ENCODE data around the gene SELENON. TPM values are rescaled to one million over a fixed set of nuclear protein-coding genes. Genes with fewer than 3 reads are reported as not detected.

SELENON gene
- total RNA-seq, 1 experiment from 2014 or later = 40.6 TPM

DNA sequence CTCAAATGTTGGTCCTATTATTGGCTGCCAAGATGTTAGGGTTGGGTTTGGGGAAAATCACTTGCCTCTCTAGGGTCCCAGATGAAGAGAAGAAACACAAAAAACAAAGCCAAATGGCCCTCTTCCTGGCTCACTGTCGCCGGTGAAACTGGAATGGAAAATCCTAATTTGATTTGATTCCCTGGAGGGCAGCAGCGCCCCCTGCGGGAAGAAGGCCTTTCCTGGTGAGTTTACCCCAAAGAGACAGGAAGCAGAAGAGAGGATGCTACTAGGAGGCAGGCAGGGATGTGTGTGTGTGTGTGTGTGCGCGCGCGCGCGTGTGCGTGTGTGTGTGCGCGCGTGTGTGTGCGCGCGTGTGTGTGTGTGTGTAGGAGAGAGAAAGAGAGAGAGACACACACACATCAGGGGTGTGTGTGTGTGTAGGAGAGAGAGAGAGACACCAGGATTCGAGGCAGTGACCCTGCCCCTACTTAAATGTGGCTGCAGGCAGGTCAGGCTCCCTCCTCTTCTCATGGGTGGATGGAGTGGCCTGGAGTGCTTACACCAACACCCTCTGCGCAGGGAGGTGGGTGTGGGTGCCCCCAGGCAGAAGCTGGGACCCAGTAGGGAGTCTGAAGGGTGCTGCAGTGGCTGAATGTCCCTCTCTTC, 3.1 kb upstream of the SELENON start:
- H3K36me3 Mint-ChIP-seq (ENCODE audit: insufficient read depth, unreplicated experiment) = peaks cover 6% of the 10 kb centered on the region
- H3K9me3 Mint-ChIP-seq (ENCODE audit: low read depth, unreplicated experiment) = no peaks in the 10 kb centered on the region
- peaks cover 11% of the 10 kb centered on the region for H3K4me1 Mint-ChIP-seq (ENCODE audit: low read depth, unreplicated experiment)
- TF ChIP-seq, protein P1, sequence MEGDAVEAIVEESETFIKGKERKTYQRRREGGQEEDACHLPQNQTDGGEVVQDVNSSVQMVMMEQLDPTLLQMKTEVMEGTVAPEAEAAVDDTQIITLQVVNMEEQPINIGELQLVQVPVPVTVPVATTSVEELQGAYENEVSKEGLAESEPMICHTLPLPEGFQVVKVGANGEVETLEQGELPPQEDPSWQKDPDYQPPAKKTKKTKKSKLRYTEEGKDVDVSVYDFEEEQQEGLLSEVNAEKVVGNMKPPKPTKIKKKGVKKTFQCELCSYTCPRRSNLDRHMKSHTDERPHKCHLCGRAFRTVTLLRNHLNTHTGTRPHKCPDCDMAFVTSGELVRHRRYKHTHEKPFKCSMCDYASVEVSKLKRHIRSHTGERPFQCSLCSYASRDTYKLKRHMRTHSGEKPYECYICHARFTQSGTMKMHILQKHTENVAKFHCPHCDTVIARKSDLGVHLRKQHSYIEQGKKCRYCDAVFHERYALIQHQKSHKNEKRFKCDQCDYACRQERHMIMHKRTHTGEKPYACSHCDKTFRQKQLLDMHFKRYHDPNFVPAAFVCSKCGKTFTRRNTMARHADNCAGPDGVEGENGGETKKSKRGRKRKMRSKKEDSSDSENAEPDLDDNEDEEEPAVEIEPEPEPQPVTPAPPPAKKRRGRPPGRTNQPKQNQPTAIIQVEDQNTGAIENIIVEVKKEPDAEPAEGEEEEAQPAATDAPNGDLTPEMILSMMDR (IDR thresholded peaks at IDR 0.05; ENCODE audit: unreplicated experiment) = peak; percentile 38
- peak; percentile 81 for DNase-seq
- H3K27ac Mint-ChIP-seq (ENCODE audit: unreplicated experiment) = no peak overlapping the region
- H3K27me3 Mint-ChIP-seq (ENCODE audit: unreplicated experiment) = peaks cover 39% of the 10 kb centered on the region
- BruUV-seq (replicated peaks) = no TSS peak
- intact Hi-C loops (cut with micrococcal nuclease; ENCODE audit: unreplicated experiment) = loop anchor here (5.0 kb wide), 2 partner anchors 185 to 295 kb away; no protein-coding TSS in a partner anchor
- CTCF ChIA-PET = no interaction called here
- no peak overlapping the region for H3K4me3 Mint-ChIP-seq (ENCODE audit: low read depth, unreplicated experiment)

DNA sequence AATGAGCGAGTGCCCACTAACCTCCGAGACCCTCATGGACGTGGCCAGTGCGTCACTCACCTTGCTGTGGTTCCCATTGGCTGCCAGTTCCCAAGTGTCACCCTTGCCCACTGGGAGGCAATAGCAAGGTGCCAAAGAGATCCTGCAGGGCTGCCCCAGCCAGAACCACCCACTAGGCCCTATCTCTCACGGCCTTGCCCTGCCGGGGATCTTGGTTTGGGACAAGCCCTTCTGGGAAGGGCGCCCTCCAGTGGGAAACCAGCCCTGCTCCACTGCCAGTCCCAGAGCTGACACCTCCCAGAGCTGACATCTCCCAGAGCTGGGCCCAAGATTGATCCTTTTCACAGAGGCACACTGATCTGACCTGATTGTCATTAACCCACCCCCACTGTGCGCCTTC, 2.1 kb upstream of the SELENON start:
- H3K36me3 Mint-ChIP-seq (ENCODE audit: insufficient read depth, unreplicated experiment) = peaks cover 6% of the 10 kb centered on the region
- no TSS peak for BruUV-seq (replicated peaks)
- intact Hi-C loops (cut with micrococcal nuclease; ENCODE audit: unreplicated experiment) = loop anchor here (5.0 kb wide), 2 partner anchors 186 to 296 kb away; no protein-coding TSS in a partner anchor
- no peak overlapping the region for H3K4me3 Mint-ChIP-seq (ENCODE audit: low read depth, unreplicated experiment)
- H3K27me3 Mint-ChIP-seq (ENCODE audit: unreplicated experiment) = peaks cover 32% of the 10 kb centered on the region
- peak; percentile 47 for DNase-seq
- CTCF ChIA-PET = interaction anchor here (1.2 kb wide), 1 partner anchor 189 kb away, joined by 4 read pairs; no protein-coding TSS in a partner anchor
- TF ChIP-seq, protein P1 (IDR thresholded peaks at IDR 0.05; ENCODE audit: unreplicated experiment) = peak; percentile 41
- no peaks in the 10 kb centered on the region for H3K9me3 Mint-ChIP-seq (ENCODE audit: low read depth, unreplicated experiment)
- peaks cover 11% of the 10 kb centered on the region for H3K4me1 Mint-ChIP-seq (ENCODE audit: low read depth, unreplicated experiment)
- no peak overlapping the region for H3K27ac Mint-ChIP-seq (ENCODE audit: unreplicated experiment)

DNA sequence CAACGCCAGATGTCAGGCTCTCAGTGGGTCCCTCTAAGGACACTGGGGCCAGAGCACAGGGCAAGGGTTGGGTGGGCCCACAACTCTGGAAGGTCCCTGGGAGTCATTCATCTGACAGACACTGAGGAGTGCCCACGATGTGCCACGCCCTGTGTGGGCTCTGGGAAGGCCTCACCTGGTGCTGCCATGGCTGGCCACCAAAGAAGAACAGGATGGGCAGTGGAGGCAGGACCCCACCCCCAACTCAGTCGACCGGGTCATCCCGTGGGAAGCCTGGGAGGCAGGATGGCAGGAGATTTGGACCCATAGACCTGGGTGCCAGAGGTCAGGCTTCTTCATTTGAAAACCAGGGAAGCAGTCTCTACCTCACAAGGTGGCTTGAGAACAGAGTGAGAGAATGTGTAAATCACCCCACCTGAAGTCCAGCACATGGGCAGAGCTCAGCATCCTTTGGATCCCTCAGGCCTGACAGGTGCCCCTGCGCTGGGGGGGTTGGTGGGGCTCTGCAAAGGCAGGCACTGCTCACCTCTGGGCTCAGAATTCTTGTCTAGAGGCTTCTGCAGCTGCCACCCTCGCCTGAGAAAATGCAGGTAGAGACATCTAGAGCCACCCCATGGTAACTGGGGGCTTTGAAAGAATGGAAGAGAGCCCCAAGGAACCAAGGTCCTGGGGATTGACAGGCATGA, 1.2 kb upstream of the SELENON start:
- H3K36me3 Mint-ChIP-seq (ENCODE audit: insufficient read depth, unreplicated experiment) = peaks cover 6% of the 10 kb centered on the region
- no peak overlapping the region for H3K27ac Mint-ChIP-seq (ENCODE audit: unreplicated experiment)
- peak overlapping the region; percentile 77 for H3K4me3 Mint-ChIP-seq (ENCODE audit: low read depth, unreplicated experiment)
- no peak for DNase-seq
- intact Hi-C loops (cut with micrococcal nuclease; ENCODE audit: unreplicated experiment) = loop anchor here (5.0 kb wide), 2 partner anchors 187 to 297 kb away; no protein-coding TSS in a partner anchor
- peaks cover 11% of the 10 kb centered on the region for H3K4me1 Mint-ChIP-seq (ENCODE audit: low read depth, unreplicated experiment)
- CTCF ChIA-PET = interaction anchor here (1.2 kb wide), 1 partner anchor 190 kb away, joined by 4 read pairs; no protein-coding TSS in a partner anchor
- H3K27me3 Mint-ChIP-seq (ENCODE audit: unreplicated experiment) = peaks cover 32% of the 10 kb centered on the region
- TF ChIP-seq, protein P1 (IDR thresholded peaks at IDR 0.05; ENCODE audit: unreplicated experiment) = no peak
- no TSS peak for BruUV-seq (replicated peaks)
- H3K9me3 Mint-ChIP-seq (ENCODE audit: low read depth, unreplicated experiment) = no peaks in the 10 kb centered on the region

DNA sequence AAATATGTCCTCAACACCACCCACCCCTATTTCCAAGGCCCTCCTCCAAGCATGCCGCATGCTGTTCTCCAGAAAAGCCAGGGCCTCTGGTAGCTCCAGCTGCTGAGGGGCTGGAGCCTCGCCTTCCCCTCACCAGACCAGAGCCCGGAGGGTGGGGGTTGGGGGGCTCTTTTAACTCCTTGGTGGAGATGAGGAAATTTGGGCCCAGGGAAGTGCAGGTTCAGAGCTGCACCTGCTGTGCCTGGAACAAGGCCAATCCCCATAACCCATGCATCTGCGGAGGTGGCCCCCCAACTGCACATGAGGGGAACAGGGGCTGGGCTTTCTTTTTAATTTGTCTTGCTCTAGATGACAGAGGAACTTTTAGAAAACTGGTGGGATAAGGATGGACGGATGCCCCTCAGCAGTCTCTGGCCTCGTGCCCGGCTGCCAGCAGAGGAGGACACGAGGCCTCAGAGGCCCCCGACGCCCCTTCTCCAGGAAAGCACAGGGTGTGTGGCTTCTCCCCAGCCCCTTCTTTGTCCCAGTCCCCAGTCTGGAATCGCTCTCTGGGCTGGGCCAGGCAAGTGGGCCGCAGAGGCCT, 550 bp upstream of the SELENON start:
- Mint-ChIP-seq H3K4me1 (ENCODE audit: low read depth, unreplicated experiment) (peaks cover 11% of the 10 kb centered on the region), H3K27me3 (ENCODE audit: unreplicated experiment) (peaks cover 26% of the 10 kb centered on the region), H3K27ac (ENCODE audit: unreplicated experiment) (no peak overlapping the region), H3K4me3 (ENCODE audit: low read depth, unreplicated experiment) (peak overlapping the region; percentile 77), H3K36me3 (ENCODE audit: insufficient read depth, unreplicated experiment) (peaks cover 6% of the 10 kb centered on the region), H3K9me3 (ENCODE audit: low read depth, unreplicated experiment) (no peaks in the 10 kb centered on the region)
- intact Hi-C loops (cut with micrococcal nuclease; ENCODE audit: unreplicated experiment) = loop anchor here (5.0 kb wide), 2 partner anchors 187 to 297 kb away; no protein-coding TSS in a partner anchor
- TF ChIP-seq, protein P1 (IDR thresholded peaks at IDR 0.05; ENCODE audit: unreplicated experiment) = no peak
- CTCF ChIA-PET = interaction anchor here (0.7 kb wide), 1 partner anchor 252 kb away, joined by 4 read pairs; no protein-coding TSS in a partner anchor
- BruUV-seq (replicated peaks) = no TSS peak
- no peak for DNase-seq

Data from Calu3 (cell line).